Prostate gland (tissue), 2 donors: ENCODE data around the gene RNF152.
"Not testable (repeated sequence)": the region's sequence is repeated elsewhere in the genome, so short reads cannot be mapped to it uniquely, and the experiment has no call there.

ENCODE experiments used
- POLR2A ChIP-seq: fragments of 450-650 bp; IDR thresholded peaks from one replicate; pipeline ENCODE4 v1.6.1; 2016; ENCODE audit warnings: antibody characterized with exemption, mild to moderate bottlenecking
- TF ChIP-seq, protein P1 (sequence below), 4 experiments: fragments of 200-600 bp in 2 of 4; fragments of 450-650 bp in 2 of 4; sonication (generic) in 2 of 4; IDR thresholded peaks; 1 replicate in 3 of 4; 2 replicates in 1 of 4; pipeline ENCODE4 v1.5.1; 2016 to 2019; ENCODE audit warnings: antibody characterized with exemption in 4 of 4, mild to moderate bottlenecking in 2 of 4, moderate library complexity in 2 of 4

DNA sequence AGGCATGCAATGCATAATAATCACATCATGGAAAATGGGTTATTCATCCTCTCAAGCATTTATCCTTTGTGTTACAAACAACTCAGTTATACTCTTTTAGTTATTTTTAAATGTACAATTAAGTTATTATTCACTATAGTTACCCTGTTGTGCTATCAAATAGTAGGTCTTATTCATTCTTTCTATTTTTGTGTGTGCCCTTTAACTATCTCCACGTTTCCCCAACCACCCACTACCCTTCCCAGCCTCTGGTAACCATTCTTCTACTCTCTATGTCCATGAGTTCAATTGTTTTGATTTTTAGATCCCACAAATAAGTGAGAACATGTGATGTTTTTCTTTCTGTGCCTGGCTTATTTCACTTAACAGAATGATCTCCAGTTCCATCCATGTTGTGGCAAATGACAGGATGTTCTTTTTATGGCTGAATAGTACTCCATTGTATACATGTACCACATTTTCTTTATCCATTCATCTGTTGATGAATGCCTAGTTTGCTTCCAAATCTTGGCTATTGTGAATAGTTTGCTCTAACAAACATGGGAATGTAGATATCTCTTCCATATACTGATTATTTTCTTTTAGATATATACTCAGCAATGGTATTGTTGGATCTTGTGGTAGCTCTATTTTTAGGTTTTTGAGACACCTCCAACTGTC lies 105.7 kb downstream of the RNF152 start:
- TF ChIP-seq, protein P1, sequence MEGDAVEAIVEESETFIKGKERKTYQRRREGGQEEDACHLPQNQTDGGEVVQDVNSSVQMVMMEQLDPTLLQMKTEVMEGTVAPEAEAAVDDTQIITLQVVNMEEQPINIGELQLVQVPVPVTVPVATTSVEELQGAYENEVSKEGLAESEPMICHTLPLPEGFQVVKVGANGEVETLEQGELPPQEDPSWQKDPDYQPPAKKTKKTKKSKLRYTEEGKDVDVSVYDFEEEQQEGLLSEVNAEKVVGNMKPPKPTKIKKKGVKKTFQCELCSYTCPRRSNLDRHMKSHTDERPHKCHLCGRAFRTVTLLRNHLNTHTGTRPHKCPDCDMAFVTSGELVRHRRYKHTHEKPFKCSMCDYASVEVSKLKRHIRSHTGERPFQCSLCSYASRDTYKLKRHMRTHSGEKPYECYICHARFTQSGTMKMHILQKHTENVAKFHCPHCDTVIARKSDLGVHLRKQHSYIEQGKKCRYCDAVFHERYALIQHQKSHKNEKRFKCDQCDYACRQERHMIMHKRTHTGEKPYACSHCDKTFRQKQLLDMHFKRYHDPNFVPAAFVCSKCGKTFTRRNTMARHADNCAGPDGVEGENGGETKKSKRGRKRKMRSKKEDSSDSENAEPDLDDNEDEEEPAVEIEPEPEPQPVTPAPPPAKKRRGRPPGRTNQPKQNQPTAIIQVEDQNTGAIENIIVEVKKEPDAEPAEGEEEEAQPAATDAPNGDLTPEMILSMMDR (IDR thresholded peaks at IDR 0.05): not testable (repeated sequence)
- not testable (repeated sequence) for TF ChIP-seq POLR2A
